Fibroblast of lung (primary cell): ENCODE data around the gene MTMR3.

Experiments
- EZH2 ChIP-seq: IDR thresholded peaks from 2 replicates; pipeline ENCODE4 v1.5.1; 2012; ENCODE audit warnings: low read length, control low read depth, mild to moderate bottlenecking; ENCODE audit errors: missing control alignments
- TF ChIP-seq, protein P1 (sequence below), 2 donors: IDR thresholded peaks in 1 of 2; conservative IDR thresholded peaks in 1 of 2; 1 replicate in 1 of 2; 2 replicates in 1 of 2; pipeline ENCODE4 v1.5.1; 2011 to 2012; ENCODE audit warnings: low read length in 2 of 2, control low read depth in 1 of 2, inconsistent platforms in 1 of 2, low read depth in 1 of 2, mild to moderate bottlenecking in 1 of 2

DNA sequence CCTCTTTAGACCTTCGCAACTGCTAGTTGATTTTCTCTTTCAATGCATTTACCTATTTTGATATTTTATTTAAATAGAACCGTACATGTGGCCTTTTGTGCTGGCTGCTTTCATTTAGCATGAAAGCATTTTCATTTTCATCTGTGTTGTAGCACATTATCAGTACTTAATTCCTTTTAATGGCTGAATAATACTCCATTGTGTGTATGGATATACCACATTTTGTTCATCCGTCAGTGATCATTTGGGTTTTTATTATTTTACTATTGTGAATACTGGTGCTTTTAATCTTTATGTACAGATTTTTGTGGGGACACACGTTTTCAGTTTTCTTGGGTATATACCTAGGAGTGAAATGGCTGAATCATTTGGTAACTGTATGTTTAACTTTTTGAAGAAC, 43.1 kb downstream of the MTMR3 start:
- no peak for TF ChIP-seq EZH2
- TF ChIP-seq, protein P1, sequence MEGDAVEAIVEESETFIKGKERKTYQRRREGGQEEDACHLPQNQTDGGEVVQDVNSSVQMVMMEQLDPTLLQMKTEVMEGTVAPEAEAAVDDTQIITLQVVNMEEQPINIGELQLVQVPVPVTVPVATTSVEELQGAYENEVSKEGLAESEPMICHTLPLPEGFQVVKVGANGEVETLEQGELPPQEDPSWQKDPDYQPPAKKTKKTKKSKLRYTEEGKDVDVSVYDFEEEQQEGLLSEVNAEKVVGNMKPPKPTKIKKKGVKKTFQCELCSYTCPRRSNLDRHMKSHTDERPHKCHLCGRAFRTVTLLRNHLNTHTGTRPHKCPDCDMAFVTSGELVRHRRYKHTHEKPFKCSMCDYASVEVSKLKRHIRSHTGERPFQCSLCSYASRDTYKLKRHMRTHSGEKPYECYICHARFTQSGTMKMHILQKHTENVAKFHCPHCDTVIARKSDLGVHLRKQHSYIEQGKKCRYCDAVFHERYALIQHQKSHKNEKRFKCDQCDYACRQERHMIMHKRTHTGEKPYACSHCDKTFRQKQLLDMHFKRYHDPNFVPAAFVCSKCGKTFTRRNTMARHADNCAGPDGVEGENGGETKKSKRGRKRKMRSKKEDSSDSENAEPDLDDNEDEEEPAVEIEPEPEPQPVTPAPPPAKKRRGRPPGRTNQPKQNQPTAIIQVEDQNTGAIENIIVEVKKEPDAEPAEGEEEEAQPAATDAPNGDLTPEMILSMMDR (conservative IDR thresholded peaks at IDR 0.05 in 1 of 2, IDR thresholded peaks at IDR 0.05 in 1 of 2; ENCODE audit: low read depth in 1 of 2, low read length in 2 of 2) = no peak
